ENCODE measurements around the gene PI4KA. TPM values are rescaled to one million over a fixed set of nuclear protein-coding genes. Genes with fewer than 3 reads are reported as not detected.

The PI4KA gene
- total and polyA plus RNA-seq, 2 experiments from 2014 or later, result 17.1 to 38.1 TPM

DNA sequence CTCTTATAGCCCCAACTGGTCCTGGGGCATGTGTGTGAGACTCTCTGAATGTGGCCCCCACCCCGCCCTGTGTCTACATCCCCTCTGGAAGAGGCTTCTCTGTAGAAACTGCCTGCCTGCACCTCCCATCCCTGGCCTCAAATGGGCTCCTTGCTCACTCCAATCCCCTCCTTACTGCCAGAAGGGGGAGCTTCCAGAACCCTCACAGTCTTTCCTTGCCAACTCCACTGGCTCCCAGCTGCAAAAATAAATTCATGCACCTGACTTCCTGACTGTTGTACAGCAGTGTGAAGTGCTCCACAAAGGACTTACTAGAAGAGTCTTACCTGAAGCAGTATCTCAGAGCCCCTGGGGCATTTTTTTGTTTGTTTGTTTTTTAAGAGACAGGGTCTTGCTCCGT lies 99.9 kb downstream of the PI4KA start:
- ATAC-seq (peak; percentile 95), DNase-seq (ENCODE audit: low spot score) (peak; percentile 55)
- TF ChIP-seq NANOG (IDR thresholded peaks at IDR 0.05; ENCODE audit: borderline replicate concordance) (no peak), CTCF (conservative IDR thresholded peaks at IDR 0.05; ENCODE audit: low read depth in 2 of 2) (peak; percentile 51 to 57)
- H3K4me1 ChIP-seq (ENCODE audit: insufficient read depth), result no peaks in the 10 kb centered on the region
- H3K27me3 ChIP-seq (ENCODE audit: insufficient read depth), result no peaks in the 10 kb centered on the region
- H2AFZ ChIP-seq, result no peak overlapping the region
- Mint-ChIP-seq H3K4me1 (no peaks in the 10 kb centered on the region), H3K4me3 (no peak overlapping the region), H3K36me3 (ENCODE audit: low read depth) (peaks cover 3% of the 10 kb centered on the region), H3K9me3 (no peaks in the 10 kb centered on the region), H3K27ac (no peak overlapping the region), H3K27me3 (ENCODE audit: insufficient read depth, low read depth, poor library complexity) (peaks cover 2% of the 10 kb centered on the region)
- no peaks in the 10 kb centered on the region for H3K36me3 ChIP-seq (ENCODE audit: insufficient read depth)
- no peak overlapping the region for H3K4me3 ChIP-seq
- H4K20me1 ChIP-seq (replicated peaks; ENCODE audit: insufficient read depth), result no peaks in the 10 kb centered on the region
- no peak overlapping the region for H3K27ac ChIP-seq (ENCODE audit: low read depth)
- H3K9me2 ChIP-seq (ENCODE audit: insufficient read depth), result no peaks in the 10 kb centered on the region
- H3F3A ChIP-seq (replicated peaks; ENCODE audit: low read depth), result no peaks in the 10 kb centered on the region
- no peaks in the 10 kb centered on the region for H3K79me2 ChIP-seq (replicated peaks; ENCODE audit: insufficient read depth)
- H3K4me2 ChIP-seq, result no peak overlapping the region

GRCh38 chr22:20756846-20757245 lies 101.8 kb downstream of the PI4KA start:
- Mint-ChIP-seq H3K4me1 (no peaks in the 10 kb centered on the region), H3K27me3 (ENCODE audit: insufficient read depth, low read depth, poor library complexity) (peaks cover 2% of the 10 kb centered on the region), H3K27ac (no peak overlapping the region), H3K9me3 (no peaks in the 10 kb centered on the region), H3K36me3 (ENCODE audit: low read depth) (peaks cover 3% of the 10 kb centered on the region), H3K4me3 (no peak overlapping the region)
- no peaks in the 10 kb centered on the region for H4K20me1 ChIP-seq (replicated peaks; ENCODE audit: insufficient read depth)
- no peaks in the 10 kb centered on the region for H3K27me3 ChIP-seq (ENCODE audit: insufficient read depth)
- no peak overlapping the region for H3K4me3 ChIP-seq
- no peaks in the 10 kb centered on the region for H3F3A ChIP-seq (replicated peaks; ENCODE audit: low read depth)
- no peak for ATAC-seq
- no peak for TF ChIP-seq ZNF114 (CRISPR knock-in tag; IDR thresholded peaks at IDR 0.05)
- TF ChIP-seq, protein P1, sequence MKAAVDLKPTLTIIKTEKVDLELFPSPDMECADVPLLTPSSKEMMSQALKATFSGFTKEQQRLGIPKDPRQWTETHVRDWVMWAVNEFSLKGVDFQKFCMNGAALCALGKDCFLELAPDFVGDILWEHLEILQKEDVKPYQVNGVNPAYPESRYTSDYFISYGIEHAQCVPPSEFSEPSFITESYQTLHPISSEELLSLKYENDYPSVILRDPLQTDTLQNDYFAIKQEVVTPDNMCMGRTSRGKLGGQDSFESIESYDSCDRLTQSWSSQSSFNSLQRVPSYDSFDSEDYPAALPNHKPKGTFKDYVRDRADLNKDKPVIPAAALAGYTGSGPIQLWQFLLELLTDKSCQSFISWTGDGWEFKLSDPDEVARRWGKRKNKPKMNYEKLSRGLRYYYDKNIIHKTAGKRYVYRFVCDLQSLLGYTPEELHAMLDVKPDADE (IDR thresholded peaks at IDR 0.05), result no peak
- TF ChIP-seq NANOG (IDR thresholded peaks at IDR 0.05; ENCODE audit: borderline replicate concordance), result no peak
- no peak overlapping the region for H3K27ac ChIP-seq (ENCODE audit: low read depth)
- H3K9me2 ChIP-seq (ENCODE audit: insufficient read depth), result no peaks in the 10 kb centered on the region
- H3K79me2 ChIP-seq (replicated peaks; ENCODE audit: insufficient read depth), result no peaks in the 10 kb centered on the region
- H2AFZ ChIP-seq, result no peak overlapping the region
- no peak overlapping the region for H3K4me2 ChIP-seq
- no peak for DNase-seq (ENCODE audit: low spot score)
- H3K4me1 ChIP-seq (ENCODE audit: insufficient read depth), result no peaks in the 10 kb centered on the region
- no peaks in the 10 kb centered on the region for H3K36me3 ChIP-seq (ENCODE audit: insufficient read depth)

DNA sequence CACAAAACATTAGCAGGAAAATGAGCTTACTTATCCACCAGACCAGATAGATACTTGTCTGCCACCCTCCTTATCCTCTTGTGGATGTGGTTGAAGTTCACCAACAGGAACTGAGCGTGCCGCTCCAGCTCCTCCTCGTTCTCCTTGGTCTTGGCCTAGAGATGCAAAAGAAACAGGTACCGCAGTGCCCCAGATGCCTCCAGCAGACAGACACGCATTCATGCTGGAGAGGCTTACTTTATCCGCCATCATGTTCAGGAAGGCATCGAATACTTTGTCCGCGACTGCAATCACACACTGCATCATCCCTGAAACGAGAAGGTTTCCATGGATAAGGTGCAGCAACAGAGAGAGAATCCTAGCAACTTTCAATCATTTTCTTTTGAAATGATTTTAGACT lies 105.7 kb downstream of the PI4KA start:
- Histone ChIP-seq H3K27me3 (ENCODE audit: insufficient read depth) (no peaks in the 10 kb centered on the region), H3K79me2 (replicated peaks; ENCODE audit: insufficient read depth) (no peaks in the 10 kb centered on the region), H3K4me3 (no peak overlapping the region), H2AFZ (no peak overlapping the region), H3K27ac (ENCODE audit: low read depth) (no peak overlapping the region), H3K9me2 (ENCODE audit: insufficient read depth) (no peaks in the 10 kb centered on the region), H3K4me2 (no peak overlapping the region), H3F3A (replicated peaks; ENCODE audit: low read depth) (no peaks in the 10 kb centered on the region), H4K20me1 (replicated peaks; ENCODE audit: insufficient read depth) (no peaks in the 10 kb centered on the region), H3K4me1 (ENCODE audit: insufficient read depth) (no peaks in the 10 kb centered on the region), H3K36me3 (ENCODE audit: insufficient read depth) (no peaks in the 10 kb centered on the region)
- DNase-seq (ENCODE audit: low spot score) (no peak), ATAC-seq (no peak)
- Mint-ChIP-seq H3K27me3 (ENCODE audit: insufficient read depth, low read depth, poor library complexity) (peaks cover 10% of the 10 kb centered on the region), H3K4me3 (no peak overlapping the region), H3K27ac (no peak overlapping the region), H3K36me3 (ENCODE audit: low read depth) (no peaks in the 10 kb centered on the region; the same call in 2 of the 3 replicates), H3K9me3 (no peaks in the 10 kb centered on the region), H3K4me1 (no peaks in the 10 kb centered on the region)
- TF ChIP-seq EZH2phosphoT487 (IDR thresholded peaks at IDR 0.05; ENCODE audit: unreplicated experiment) (no peak), CREB1 (CRISPR knock-in tag; IDR thresholded peaks at IDR 0.05; ENCODE audit: low read depth) (no peak), NANOG (IDR thresholded peaks at IDR 0.05; ENCODE audit: borderline replicate concordance) (no peak)
